NCI-H2196 (cell line): ENCODE measurements around the gene NMD3.
"Not testable (repeated sequence)": the region's sequence is repeated elsewhere in the genome, so short reads cannot be mapped to it uniquely, and the experiment has no call there.

Source experiments
- DNase-seq: peaks from one replicate; lab custom pipeline; 2025; ENCODE audit not compliant: unreplicated experiment; lab: John Stamatoyannopoulos, UW

The NMD3 gene

DNA sequence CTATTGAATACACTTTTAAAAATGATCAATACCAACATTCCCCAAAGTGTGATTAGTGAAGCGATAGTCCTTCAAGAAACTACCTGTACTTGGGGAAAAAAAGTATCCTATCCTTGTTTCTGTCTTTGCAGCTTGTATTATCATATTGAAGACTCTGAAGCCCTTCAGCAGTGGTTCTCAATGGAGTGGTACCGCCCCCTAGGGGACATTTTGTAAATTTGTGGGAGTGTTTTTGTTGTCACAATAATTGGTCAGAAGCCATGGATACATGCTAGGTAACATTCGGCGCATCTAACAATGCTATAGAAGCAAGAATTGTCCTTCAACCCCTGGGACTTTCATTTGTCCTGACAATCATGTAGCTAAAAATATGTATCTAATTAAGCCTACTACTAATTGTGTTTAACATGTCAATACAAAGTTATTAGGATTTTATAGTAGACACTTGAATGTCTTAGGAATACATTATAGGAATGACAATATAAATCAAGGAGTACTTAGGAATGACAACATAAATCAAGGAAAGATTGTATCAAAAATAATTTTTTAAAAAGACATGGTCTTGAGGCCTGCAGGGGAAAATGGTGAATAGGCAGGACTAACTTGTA, 53.7 kb downstream of the NMD3 start:
- peak; percentile 54 for DNase-seq

DNA sequence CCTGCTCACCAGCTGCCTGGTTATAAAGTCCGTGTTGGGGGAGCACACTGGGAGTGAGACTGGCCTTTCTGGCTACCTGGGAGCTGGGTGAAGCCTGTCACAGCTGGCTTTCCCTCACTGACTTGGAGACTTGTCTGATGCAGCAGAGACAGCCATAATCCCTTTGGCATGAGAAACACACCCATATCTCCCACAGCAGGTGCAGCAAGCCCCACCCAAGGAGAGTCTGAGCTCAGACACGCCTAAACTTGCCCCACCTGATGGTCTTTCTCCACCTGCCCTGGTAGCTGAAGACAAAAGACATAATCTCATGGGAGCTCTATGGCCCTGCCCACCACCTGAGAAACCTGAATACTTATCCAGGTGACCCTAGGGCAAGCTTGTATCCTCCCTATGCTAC, 54.8 kb downstream of the NMD3 start:
- DNase-seq: peak; percentile 86

DNA sequence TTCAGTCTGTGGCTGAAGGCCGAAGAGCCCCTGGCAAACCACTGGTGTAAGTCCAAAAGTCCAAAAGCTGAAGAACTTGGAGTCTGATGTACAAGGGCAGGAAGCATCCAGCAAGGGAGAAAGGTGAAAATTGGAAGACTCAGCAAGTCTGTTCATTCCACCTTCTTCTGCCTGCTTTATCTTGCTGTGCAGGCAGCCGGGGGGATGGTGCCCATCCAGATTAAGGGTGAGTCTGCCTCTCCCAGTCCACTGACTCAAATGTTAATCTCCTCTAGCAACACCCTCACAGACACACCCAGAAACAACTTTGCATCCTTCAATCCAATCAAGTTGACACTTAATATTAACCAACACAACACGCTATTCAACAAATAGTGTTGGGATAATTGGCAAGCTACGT, 61.3 kb downstream of the NMD3 start:
- DNase-seq: not testable (repeated sequence)

DNA sequence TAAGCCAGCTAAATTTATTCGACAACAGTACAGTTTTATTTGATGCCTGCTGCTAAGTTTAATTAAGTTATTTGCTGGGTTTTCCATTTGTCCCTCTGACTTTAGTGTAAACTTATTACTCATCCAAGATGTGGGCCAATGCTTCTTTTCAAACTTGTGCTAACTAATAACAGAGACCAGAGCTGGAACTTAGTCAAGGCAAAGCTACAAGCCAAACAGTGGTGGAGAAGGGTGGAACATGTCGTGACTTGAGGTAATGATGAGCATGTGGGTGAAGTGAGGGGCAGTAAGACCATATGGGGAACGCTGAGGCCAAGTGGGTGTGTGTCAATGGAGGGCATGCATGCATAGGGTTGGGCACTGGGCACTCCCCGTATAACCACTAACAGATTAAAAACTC, 63.9 kb downstream of the NMD3 start:
- DNase-seq: no peak

DNA sequence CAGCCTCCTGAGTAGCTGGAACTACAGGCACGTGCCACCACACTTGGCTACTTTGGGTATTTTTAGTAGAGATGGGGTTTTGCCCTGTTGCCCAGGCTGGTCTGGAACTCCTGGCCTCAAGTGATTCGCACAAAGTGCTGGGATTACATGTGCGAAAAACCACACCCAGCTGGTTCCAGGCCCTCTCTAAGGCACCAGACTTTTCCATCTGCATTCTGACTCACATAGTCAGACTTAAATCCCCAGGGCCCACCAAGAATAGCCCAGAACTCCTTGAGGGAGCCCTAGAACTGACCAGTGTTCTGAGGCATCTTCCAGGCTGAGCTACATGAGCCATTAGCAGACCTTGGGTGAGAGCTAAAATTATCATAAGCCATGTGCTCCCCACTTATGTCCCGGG, 68.1 kb downstream of the NMD3 start:
- DNase-seq: no peak

DNA sequence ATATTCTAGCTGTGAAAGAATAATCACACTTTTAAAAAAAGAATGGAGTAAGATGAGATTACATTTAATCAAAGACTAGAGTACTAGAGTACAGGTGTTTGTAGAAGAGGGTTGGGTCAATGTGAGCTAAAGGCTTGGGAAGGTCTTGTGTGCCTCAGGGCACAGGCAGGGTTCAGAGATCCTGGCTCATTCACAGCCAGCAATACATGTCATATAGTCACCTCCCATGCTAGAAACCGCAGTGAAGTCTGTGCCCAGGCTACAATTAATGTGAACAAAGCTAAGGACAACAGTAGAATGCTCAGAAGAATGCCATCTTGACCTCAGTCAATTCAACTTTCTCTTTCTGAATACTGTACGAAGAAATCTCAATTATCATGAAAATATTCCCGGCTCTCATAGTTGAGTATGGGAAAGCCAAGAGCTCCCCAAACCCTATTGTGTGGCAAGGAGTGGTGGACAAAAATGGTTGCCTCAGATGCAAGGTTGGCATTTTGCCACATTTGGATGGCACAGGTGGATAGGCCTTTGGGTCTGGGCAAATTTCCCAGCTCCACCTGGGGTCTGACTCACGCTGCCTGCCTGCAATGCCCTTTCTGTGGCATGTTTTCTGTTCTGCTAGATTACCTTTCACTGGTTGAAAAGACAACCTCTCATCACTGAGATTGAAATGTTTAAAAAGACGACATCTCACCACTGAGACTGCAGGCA, 70.2 kb downstream of the NMD3 start:
- peak; percentile 95 for DNase-seq

DNA sequence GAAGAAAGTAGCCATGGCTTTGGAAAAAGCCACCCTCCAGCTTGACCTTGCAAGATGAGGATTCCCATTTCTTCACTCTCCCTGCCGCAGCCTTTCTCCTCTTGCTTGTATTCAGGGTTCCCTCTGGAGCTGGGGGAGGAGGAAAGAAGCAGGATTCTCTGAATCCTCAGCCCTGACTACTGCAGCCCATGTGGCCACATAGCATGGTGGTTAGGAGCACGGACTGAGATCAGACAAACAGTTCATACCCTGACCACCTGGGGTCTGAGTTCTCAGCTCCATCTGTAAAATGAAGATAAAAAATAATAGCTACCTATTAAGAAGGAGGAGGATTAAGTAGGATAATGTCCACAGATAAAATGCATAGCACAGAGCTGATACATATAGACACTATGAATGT, 72.3 kb downstream of the NMD3 start:
- no peak for DNase-seq

DNA sequence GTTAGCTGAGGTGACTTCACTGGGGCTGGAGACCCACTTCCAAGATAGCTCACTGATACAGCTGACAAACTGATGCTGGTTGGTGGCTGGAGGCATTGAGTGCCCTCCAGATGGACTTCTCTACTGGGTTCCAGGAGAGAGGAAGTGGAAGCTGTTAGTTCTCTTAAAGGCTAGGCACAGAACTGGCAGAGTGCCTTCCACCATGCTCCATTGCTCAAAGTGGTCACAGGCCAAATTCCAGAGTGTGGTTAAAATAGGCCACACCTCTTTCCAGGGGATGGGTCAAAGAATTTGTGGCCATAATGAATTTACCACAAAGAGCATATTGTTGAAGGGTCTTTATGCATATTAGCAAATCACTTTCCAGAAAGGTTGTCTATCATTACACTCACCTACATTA, 74.2 kb downstream of the NMD3 start:
- no peak for DNase-seq

DNA sequence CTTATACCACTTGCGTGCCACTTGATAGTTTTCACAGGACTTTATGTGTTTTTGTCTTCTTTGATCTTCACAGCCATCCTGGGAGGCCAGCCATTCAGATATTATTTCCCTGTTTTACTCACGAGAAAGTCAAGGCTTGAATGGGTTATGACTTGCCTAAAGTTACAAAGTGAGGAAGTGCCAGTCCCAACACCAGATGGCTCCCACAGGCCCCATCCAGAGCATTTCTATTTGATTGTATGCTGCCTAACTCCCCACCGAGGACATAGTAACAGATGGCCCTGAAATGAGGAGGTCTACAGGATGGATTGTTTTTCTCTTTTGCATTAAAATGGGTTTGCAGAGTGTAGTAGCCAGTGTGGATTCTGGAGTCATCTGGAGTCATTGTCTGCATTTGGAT, 75.7 kb downstream of the NMD3 start:
- DNase-seq: no peak
